Caco-2 (cell line): ENCODE measurements around the gene ATOX1. TPM values are rescaled to one million over a fixed set of nuclear protein-coding genes. Genes with fewer than 3 reads are reported as not detected.
A peak's percentile ranks its signal among the peaks of the same experiment; 100 is the strongest.

Experiments used
- BruUV-seq: library from RNA; stranded (reverse); fragments of 400-500 nt; replicated peaks from 2 replicates; lab custom pipeline; 2021; lab: Mats Ljungman, UMichigan
- CTCF ChIA-PET: fragments of 300-600 bp; sonication (Branson Sonifier 250); formaldehyde crosslinking; loops from one replicate; lab custom pipeline; 2022; ENCODE audit warnings: antibody characterized with exemption; lab: Charles Lee
- POLR2A ChIA-PET: fragments of 300-600 bp; sonication (Branson Sonifier 250); formaldehyde crosslinking; loops from one replicate; lab custom pipeline; 2022; ENCODE audit warnings: antibody characterized with exemption; lab: Charles Lee
- DNase-seq, 2 experiments: peaks; one replicate each; pipeline versions ENCODE4 v3.0.0 to v3.0.0-alpha.2; 2020 to 2022
- H3K27me3 ChIP-seq: replicated peaks from 2 replicates; pipeline ENCODE4 v1.6.0; 2011; ENCODE audit warnings: low read length; ENCODE audit not compliant: control insufficient read depth, insufficient read depth
- H3K36me3 ChIP-seq: 2 replicates; pipeline ENCODE4 v1.5.1; 2011; ENCODE audit warnings: low read length; ENCODE audit not compliant: control insufficient read depth, insufficient read depth
- H3K4me1 ChIP-seq: fragments of 250-450 bp; sonication (Bioruptor Pico); 2 replicates; pipeline ENCODE4 v1.5.1; 2020; ENCODE audit warnings: mild to moderate bottlenecking
- H3K4me3 ChIP-seq: 2 replicates; pipeline ENCODE4 v1.5.1; 2011; ENCODE audit warnings: low read depth, mild to moderate bottlenecking, control low read depth, low read length
- H3K9me3 ChIP-seq: fragments of 250-450 bp; sonication (Bioruptor Pico); 2 replicates; pipeline ENCODE4 v1.5.1; 2020; ENCODE audit warnings: mild to moderate bottlenecking, moderate library complexity
- H3K27ac Mint-ChIP-seq: one replicate; pipeline ENCODE4 v1.8.0; 2022; ENCODE audit warnings: mixed read lengths; ENCODE audit not compliant: unreplicated experiment
- H3K27me3 Mint-ChIP-seq: one replicate; pipeline ENCODE4 v1.8.0; 2022; ENCODE audit warnings: mixed read lengths; ENCODE audit not compliant: insufficient read depth, unreplicated experiment
- H3K36me3 Mint-ChIP-seq: one replicate; pipeline ENCODE4 v1.8.0; 2022; ENCODE audit warnings: mild to moderate bottlenecking, mixed read lengths; ENCODE audit not compliant: insufficient read depth, unreplicated experiment
- H3K4me1 Mint-ChIP-seq: one replicate; pipeline ENCODE4 v1.8.0; 2022; ENCODE audit warnings: low read depth, mixed read lengths; ENCODE audit not compliant: unreplicated experiment
- H3K4me3 Mint-ChIP-seq: one replicate; pipeline ENCODE4 v1.8.0; 2022; ENCODE audit warnings: mild to moderate bottlenecking, moderate library complexity, mixed read lengths; ENCODE audit not compliant: unreplicated experiment
- H3K9me3 Mint-ChIP-seq: one replicate; pipeline ENCODE4 v1.8.0; 2022; ENCODE audit warnings: mixed read lengths; ENCODE audit not compliant: unreplicated experiment
- CTCF ChIP-seq, 2 experiments: fragments of 200-600 bp in 1 of 2; IDR thresholded peaks; 1 replicate in 1 of 2; 2 replicates in 1 of 2; pipeline versions ENCODE4 v1.5.1 to v1.8.0; 2011 to 2022; ENCODE audit warnings: antibody characterized with exemption in 1 of 2, control low read depth in 1 of 2, inconsistent platforms in 1 of 2, low read depth in 1 of 2, low read length in 1 of 2, mild to moderate bottlenecking in 1 of 2, moderate library complexity in 1 of 2; ENCODE audit not compliant: insufficient read depth in 1 of 2, severe bottlenecking in 1 of 2, unreplicated experiment in 1 of 2
- intact Hi-C: fragments of 100-400 bp; cut with micrococcal nuclease; formaldehyde crosslinking; loops from one replicate; pipeline ENCODE4 v1.10.0; 2022; ENCODE audit not compliant: unreplicated experiment
- total RNA-seq: library from RNA; stranded (reverse); gene quantifications from 2 replicates; pipeline ENCODE4 v1.2.3, GENCODE V29; 2022

Gene ATOX1
- total RNA-seq, 1 experiment from 2014 or later: 135 TPM

- intact Hi-C loops: loop anchor here (1.0 to 5.0 kb wide), 4 partner anchors 12 to 518 kb away; partner anchors contain the start of genes ATOX1 and GM2A
- ChIA-PET CTCF (interaction anchor here (0.6 to 2.4 kb wide), 15 partner anchors 11 to 323 kb away, joined by 3 to 25 read pairs (median 4); partner anchors contain the start of genes ATOX1 and SLC36A1), POLR2A (interaction anchor here (0.7 to 3.0 kb wide), 11 partner anchors 10 to 1198 kb away, joined by 3 to 17 read pairs (median 4); no protein-coding TSS in a partner anchor)
- no peak overlapping the region for H3K4me3 Mint-ChIP-seq
- TSS peak; percentile 68 for BruUV-seq
- TF ChIP-seq CTCF (IDR thresholded peaks at IDR 0.05; ENCODE audit: insufficient read depth in 1 of 2, low read depth in 1 of 2, low read length in 1 of 2, severe bottlenecking in 1 of 2, unreplicated experiment in 1 of 2): peak; percentile 18 to 41
- no peak overlapping the region for H3K27ac Mint-ChIP-seq
- Histone ChIP-seq H3K27me3 (no peaks in the 10 kb centered on the region), H3K9me3 (no peaks in the 10 kb centered on the region), H3K4me1 (no peaks in the 10 kb centered on the region; the same call in 1 of the 2 replicates), H3K4me3 (peak overlapping the region; percentile 65), H3K36me3 (no peaks in the 10 kb centered on the region; the same call in 1 of the 2 replicates)
- no peaks in the 10 kb centered on the region for H3K27me3 Mint-ChIP-seq
- H3K9me3 Mint-ChIP-seq: no peaks in the 10 kb centered on the region
- H3K36me3 Mint-ChIP-seq: peaks cover 21% of the 10 kb centered on the region
- peak; percentile 79 to 84 for DNase-seq
- H3K4me1 Mint-ChIP-seq: peaks cover 9% of the 10 kb centered on the region
Measured at GRCh38 chr5:151770383-151771258, 12.2 kb upstream of the ATOX1 start.

- H3K27ac Mint-ChIP-seq: no peak overlapping the region
- no peaks in the 10 kb centered on the region for H3K4me1 Mint-ChIP-seq
- H3K36me3 Mint-ChIP-seq: no peaks in the 10 kb centered on the region
- Histone ChIP-seq H3K4me3 (no peak overlapping the region), H3K27me3 (no peaks in the 10 kb centered on the region), H3K9me3 (no peaks in the 10 kb centered on the region), H3K36me3 (no peaks in the 10 kb centered on the region), H3K4me1 (no peaks in the 10 kb centered on the region)
- TF ChIP-seq CTCF (IDR thresholded peaks at IDR 0.05; ENCODE audit: insufficient read depth in 1 of 2, low read depth in 1 of 2, low read length in 1 of 2, severe bottlenecking in 1 of 2, unreplicated experiment in 1 of 2): no peak
- ChIA-PET POLR2A (no interaction called here), CTCF (no interaction called here)
- no peaks in the 10 kb centered on the region for H3K9me3 Mint-ChIP-seq
- DNase-seq: no peak
- BruUV-seq: no TSS peak
- no peak overlapping the region for H3K4me3 Mint-ChIP-seq
- no peaks in the 10 kb centered on the region for H3K27me3 Mint-ChIP-seq
- intact Hi-C loops: no loop called here
Measured at GRCh38 chr5:151766975-151767374, 8.5 kb upstream of the ATOX1 start.

- Histone ChIP-seq H3K27me3 (no peaks in the 10 kb centered on the region), H3K36me3 (no peaks in the 10 kb centered on the region), H3K4me1 (no peaks in the 10 kb centered on the region), H3K4me3 (no peak overlapping the region), H3K9me3 (no peaks in the 10 kb centered on the region)
- H3K4me1 Mint-ChIP-seq: no peaks in the 10 kb centered on the region
- no peak for DNase-seq
- TF ChIP-seq CTCF (IDR thresholded peaks at IDR 0.05; ENCODE audit: insufficient read depth in 1 of 2, low read depth in 1 of 2, low read length in 1 of 2, severe bottlenecking in 1 of 2, unreplicated experiment in 1 of 2): no peak
- H3K9me3 Mint-ChIP-seq: no peaks in the 10 kb centered on the region
- no peaks in the 10 kb centered on the region for H3K27me3 Mint-ChIP-seq
- H3K4me3 Mint-ChIP-seq: no peak overlapping the region
- intact Hi-C loops: no loop called here
- CTCF ChIA-PET: interaction anchor here (0.6 kb wide), 1 partner anchor 53 kb away, joined by 3 read pairs; no protein-coding TSS in a partner anchor
- POLR2A ChIA-PET: no interaction called here
- H3K36me3 Mint-ChIP-seq: no peaks in the 10 kb centered on the region
- H3K27ac Mint-ChIP-seq: no peak overlapping the region
- no TSS peak for BruUV-seq
Measured at GRCh38 chr5:151764801-151765200, 6.4 kb upstream of the ATOX1 start.
